Smooth muscle cell (in vitro differentiated cells): Measurements from ENCODE around the gene S100P. TPM values are rescaled to one million over a fixed set of nuclear protein-coding genes. Genes with fewer than 3 reads are reported as not detected.
A peak's percentile ranks its signal among the peaks of the same experiment; 100 is the strongest.

Experiments used
- DNase-seq: peaks from one replicate; lab custom pipeline; 2025; ENCODE audit not compliant: unreplicated experiment; lab: John Stamatoyannopoulos, UW
- H2AFZ ChIP-seq: fragments of 200-600 bp; sonication (generic); 2 replicates; pipeline ENCODE4 v1.6.0; 2016; ENCODE audit warnings: antibody characterized with exemption, low read depth, mild to moderate bottlenecking
- H3F3A ChIP-seq: fragments of 200-600 bp; sonication (generic); 2 replicates; pipeline ENCODE4 v1.6.0; 2017; ENCODE audit warnings: antibody characterized with exemption, low read depth
- H3K27ac ChIP-seq: fragments of 200-600 bp; sonication (generic); 2 replicates; pipeline ENCODE4 v1.5.1; 2016; ENCODE audit warnings: low read depth, mild to moderate bottlenecking
- H3K27me3 ChIP-seq: fragments of 200-600 bp; sonication (generic); 2 replicates; pipeline ENCODE4 v1.6.1; 2016; ENCODE audit warnings: low read depth, mild to moderate bottlenecking
- H3K36me3 ChIP-seq: fragments of 200-600 bp; sonication (generic); 2 replicates; pipeline ENCODE4 v1.5.1; 2016; ENCODE audit warnings: low read depth
- H3K4me1 ChIP-seq: fragments of 200-600 bp; sonication (generic); 2 replicates; pipeline ENCODE4 v1.5.1; 2016; ENCODE audit warnings: low read depth
- H3K4me2 ChIP-seq: fragments of 200-600 bp; sonication (generic); 2 replicates; pipeline ENCODE4 v1.6.0; 2016; ENCODE audit warnings: mild to moderate bottlenecking
- H3K4me3 ChIP-seq: fragments of 200-600 bp; sonication (generic); 2 replicates; pipeline ENCODE4 v1.5.1; 2016; ENCODE audit warnings: mild to moderate bottlenecking
- H3K79me2 ChIP-seq: fragments of 200-600 bp; sonication (generic); 2 replicates; pipeline ENCODE4 v1.6.0; 2016; ENCODE audit warnings: low read depth, mild to moderate bottlenecking
- H3K9ac ChIP-seq: fragments of 200-600 bp; sonication (generic); 2 replicates; pipeline ENCODE4 v1.6.0; 2016; ENCODE audit warnings: low read depth
- H3K9me3 ChIP-seq: fragments of 200-600 bp; sonication (generic); replicated peaks from 2 replicates; pipeline ENCODE4 v1.5.1; 2016; ENCODE audit warnings: low read depth
- H4K20me1 ChIP-seq: fragments of 200-600 bp; sonication (generic); 2 replicates; pipeline ENCODE4 v1.6.0; 2016; ENCODE audit warnings: low read depth
- WGBS: methylation state at CpG from one replicate; pipeline ENCODE4 v1.1.7; 2016; ENCODE audit warnings: low lambda C conversion rate; 5-methylcytosine and 5-hydroxymethylcytosine counted together
- polyA plus RNA-seq: library from polyadenylated mRNA; unstranded; fragments of >200 nt; fragmentation: Nextera tagmentation; extraction: Ambion mirVana; gene quantifications from 2 replicates; pipeline ENCODE4 v1.2.1, GENCODE V29; 2016
- total RNA-seq: library from RNA; depleted of rRNA; stranded (reverse); fragments of >200 nt; gene quantifications from 2 replicates; pipeline ENCODE4 v1.2.3, GENCODE V29; 2014
- TF ChIP-seq, protein P1 (sequence below): fragments of 200-600 bp; sonication (generic); IDR thresholded peaks from 2 replicates; pipeline ENCODE4 v1.5.1; 2017; ENCODE audit warnings: borderline replicate concordance, mild to moderate bottlenecking, antibody characterized with exemption; ENCODE audit not compliant: insufficient read depth, poor library complexity, severe bottlenecking

The S100P gene
- total and polyA plus RNA-seq, 2 experiments from 2014 or later = 4.0 to 6.6 TPM

DNA sequence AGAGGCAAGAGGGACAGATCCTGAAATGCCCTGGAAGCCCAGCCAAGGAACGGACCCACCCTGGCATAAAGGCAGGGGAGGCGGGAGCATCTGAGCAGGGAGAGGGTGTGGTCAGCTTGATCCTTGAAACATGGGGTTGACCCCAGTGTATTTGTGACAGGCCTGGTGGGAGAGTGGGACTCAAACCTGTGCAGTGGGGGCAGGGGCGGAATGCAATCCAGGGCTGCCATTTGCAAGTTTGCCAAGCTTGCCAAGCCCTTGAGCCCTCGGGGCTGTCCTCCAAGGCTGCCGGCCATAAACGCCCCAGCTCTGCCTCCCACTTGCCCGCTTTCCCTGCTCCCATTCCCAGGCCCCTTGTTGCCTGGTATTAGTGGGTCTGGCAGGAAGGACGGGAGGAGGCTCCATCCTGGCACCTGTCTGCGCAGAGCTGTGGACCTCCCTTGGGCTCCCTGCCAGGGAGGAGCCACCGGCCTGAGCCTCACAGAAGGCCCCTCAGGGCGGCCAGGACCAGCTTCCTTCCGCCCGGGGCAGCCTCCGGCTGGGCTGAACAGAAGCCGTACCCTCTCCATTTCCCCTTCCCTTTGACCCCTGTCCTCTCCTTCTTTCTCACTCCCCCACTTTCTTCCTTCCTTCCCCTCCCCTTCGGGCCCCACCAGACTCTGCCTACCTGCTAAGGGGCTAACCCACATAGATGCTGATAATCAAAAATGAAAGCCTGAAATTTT is 661 bp downstream of the S100P start:
- H4K20me1 ChIP-seq = no peaks in the 10 kb centered on the region
- no peak overlapping the region for H3K9ac ChIP-seq
- no peak overlapping the region for H3K4me3 ChIP-seq
- no peak overlapping the region for H2AFZ ChIP-seq
- no peaks in the 10 kb centered on the region for H3K79me2 ChIP-seq
- no peaks in the 10 kb centered on the region for H3K9me3 ChIP-seq
- no peak for DNase-seq
- peaks cover 4% of the 10 kb centered on the region for H3K4me1 ChIP-seq
- H3K27me3 ChIP-seq = no peaks in the 10 kb centered on the region
- H3K36me3 ChIP-seq = no peaks in the 10 kb centered on the region
- peak overlapping the region; percentile 67 for H3K27ac ChIP-seq
- peaks cover 6% of the 10 kb centered on the region for H3F3A ChIP-seq
- whole genome bisulfite sequencing = 91% methylated on average over 16 of the region's 16 CpGs
- H3K4me2 ChIP-seq = no peak overlapping the region
- TF ChIP-seq, protein P1, sequence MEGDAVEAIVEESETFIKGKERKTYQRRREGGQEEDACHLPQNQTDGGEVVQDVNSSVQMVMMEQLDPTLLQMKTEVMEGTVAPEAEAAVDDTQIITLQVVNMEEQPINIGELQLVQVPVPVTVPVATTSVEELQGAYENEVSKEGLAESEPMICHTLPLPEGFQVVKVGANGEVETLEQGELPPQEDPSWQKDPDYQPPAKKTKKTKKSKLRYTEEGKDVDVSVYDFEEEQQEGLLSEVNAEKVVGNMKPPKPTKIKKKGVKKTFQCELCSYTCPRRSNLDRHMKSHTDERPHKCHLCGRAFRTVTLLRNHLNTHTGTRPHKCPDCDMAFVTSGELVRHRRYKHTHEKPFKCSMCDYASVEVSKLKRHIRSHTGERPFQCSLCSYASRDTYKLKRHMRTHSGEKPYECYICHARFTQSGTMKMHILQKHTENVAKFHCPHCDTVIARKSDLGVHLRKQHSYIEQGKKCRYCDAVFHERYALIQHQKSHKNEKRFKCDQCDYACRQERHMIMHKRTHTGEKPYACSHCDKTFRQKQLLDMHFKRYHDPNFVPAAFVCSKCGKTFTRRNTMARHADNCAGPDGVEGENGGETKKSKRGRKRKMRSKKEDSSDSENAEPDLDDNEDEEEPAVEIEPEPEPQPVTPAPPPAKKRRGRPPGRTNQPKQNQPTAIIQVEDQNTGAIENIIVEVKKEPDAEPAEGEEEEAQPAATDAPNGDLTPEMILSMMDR = no peak

DNA sequence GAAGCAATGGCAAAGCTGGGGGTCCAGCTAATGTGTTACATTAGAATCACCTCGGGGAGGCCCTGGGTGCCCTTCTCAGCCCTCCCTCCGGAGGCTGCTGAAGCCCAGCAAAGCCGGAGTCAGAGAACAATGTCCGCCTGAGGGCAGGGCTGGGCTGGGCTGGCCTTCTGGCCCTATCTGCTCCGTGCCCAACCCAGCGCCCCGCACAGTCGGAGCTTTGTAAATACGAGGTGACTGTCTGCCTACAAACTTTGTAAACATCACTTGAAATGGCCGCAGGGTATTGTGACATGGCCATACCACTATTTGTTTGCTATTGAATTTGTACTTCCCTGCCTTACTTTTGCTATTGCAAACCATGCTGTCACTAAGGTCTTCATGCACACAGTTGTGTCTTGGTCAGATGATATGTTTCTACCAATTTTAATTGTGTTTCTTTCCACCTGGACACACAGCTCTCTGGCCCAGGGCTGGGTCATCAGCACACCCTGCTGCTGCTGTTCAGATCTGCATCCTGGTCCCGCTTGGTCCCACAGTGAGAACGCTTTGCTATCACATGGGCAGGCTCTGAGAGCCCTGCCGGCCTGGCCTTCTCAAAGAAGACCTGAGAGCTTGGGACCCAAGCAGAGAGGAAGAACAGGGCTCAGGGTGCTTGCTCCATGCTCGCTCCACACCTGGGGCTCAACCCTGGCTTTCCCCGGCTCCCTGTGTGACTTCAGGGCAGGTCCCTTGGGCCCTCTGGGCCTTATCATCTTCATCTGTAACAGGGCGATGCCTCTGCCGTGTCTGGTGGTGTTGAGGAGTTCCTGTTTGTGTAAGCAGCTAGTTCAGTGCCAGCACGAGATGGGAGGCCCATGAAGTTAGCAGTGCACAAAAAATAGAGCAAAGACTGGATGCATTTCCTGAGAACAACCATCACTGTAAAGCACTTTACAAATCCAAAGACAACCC is 2.3 kb downstream of the S100P start:
- DNase-seq = no peak
- Histone ChIP-seq H3K9ac (no peak overlapping the region), H3K4me2 (no peak overlapping the region)

DNA sequence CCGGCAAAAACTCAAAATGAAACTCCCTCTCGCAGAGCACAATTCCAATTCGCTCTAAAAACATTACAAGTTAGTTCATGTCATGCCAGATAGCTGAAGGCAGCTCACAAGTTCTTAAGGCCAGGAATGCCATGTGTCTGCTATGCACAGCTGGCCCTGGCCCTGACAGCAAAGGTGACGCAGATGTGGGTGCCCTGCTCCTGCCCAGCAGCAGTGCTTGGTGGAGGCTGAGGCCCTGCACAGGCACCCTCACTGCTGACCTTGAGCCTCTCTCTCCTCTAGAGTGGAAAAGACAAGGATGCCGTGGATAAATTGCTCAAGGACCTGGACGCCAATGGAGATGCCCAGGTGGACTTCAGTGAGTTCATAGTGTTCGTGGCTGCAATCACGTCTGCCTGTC is 2.9 kb downstream of the S100P start:
- Histone ChIP-seq H3K79me2 (no peaks in the 10 kb centered on the region), H3K27me3 (no peaks in the 10 kb centered on the region), H2AFZ (no peak overlapping the region), H3K9me3 (no peaks in the 10 kb centered on the region), H3K4me1 (no peaks in the 10 kb centered on the region), H3K4me3 (no peak overlapping the region), H3K4me2 (no peak overlapping the region), H3K36me3 (no peaks in the 10 kb centered on the region), H3K9ac (no peak overlapping the region), H3F3A (peaks cover 6% of the 10 kb centered on the region), H3K27ac (no peak overlapping the region), H4K20me1 (no peaks in the 10 kb centered on the region)
- TF ChIP-seq, protein P1 = no peak
- 94% methylated on average over 8 of the region's 8 CpGs for WGBS
- DNase-seq = no peak

More for the DNA sequence above, 2.3 kb downstream of the S100P start:
- no peak overlapping the region for H2AFZ ChIP-seq
- no peaks in the 10 kb centered on the region for H3K4me1 ChIP-seq
- no peak overlapping the region for H3K4me3 ChIP-seq
- H3K27ac ChIP-seq = peak overlapping the region; percentile 22
- H3F3A ChIP-seq = peaks cover 6% of the 10 kb centered on the region
- TF ChIP-seq, protein P1 = no peak
- H3K36me3 ChIP-seq = no peaks in the 10 kb centered on the region
- no peaks in the 10 kb centered on the region for H3K27me3 ChIP-seq
- H4K20me1 ChIP-seq = no peaks in the 10 kb centered on the region
- WGBS = 73% methylated on average over 18 of the region's 18 CpGs
- no peaks in the 10 kb centered on the region for H3K9me3 ChIP-seq
- H3K79me2 ChIP-seq = no peaks in the 10 kb centered on the region
